ENCODE measurements around the gene AKAP9.
A peak's percentile ranks its signal among the peaks of the same experiment; 100 is the strongest.
"Not testable (repeated sequence)": the region's sequence is repeated elsewhere in the genome, so short reads cannot be mapped to it uniquely, and the experiment has no call there.

Gene AKAP9

DNA sequence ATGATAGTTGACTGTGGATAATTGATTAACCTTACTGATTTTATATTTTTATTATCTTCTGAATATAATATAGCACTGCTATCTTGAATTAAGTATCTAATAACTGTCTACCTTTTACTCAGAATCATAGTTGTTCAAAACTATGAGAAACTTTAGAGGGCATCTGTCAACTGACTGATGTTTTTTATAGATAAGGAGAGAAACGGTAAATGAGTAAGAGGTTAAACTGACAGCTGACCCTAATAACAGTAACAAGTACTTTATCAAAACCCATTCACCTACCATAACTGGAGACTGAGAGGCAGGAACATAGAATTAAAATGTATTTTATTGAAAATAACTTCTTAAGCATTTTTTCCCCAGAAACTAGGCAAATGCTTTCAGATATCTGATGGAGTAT is 131.5 kb downstream of the AKAP9 start:
- no peak for DNase-seq

DNA sequence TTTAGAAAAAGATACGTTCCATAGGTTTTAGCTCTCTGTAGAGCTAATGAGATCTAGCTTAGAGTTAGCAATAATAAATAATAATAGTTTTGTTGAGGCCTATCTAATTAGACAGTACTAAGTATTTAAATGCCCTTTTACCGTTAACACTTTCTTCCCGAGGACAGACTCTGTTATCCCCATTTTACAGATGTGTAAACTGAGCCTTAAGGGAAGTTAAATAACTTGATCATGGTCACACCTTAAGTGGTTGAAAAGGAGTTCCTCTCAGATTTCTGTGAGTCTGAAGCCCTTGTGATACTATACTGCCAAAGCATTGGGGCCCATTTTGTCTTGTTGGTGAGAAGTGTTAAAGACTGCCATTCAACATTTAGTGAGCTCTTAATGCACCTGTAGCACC is 132.0 kb downstream of the AKAP9 start:
- DNase-seq, result no peak

DNA sequence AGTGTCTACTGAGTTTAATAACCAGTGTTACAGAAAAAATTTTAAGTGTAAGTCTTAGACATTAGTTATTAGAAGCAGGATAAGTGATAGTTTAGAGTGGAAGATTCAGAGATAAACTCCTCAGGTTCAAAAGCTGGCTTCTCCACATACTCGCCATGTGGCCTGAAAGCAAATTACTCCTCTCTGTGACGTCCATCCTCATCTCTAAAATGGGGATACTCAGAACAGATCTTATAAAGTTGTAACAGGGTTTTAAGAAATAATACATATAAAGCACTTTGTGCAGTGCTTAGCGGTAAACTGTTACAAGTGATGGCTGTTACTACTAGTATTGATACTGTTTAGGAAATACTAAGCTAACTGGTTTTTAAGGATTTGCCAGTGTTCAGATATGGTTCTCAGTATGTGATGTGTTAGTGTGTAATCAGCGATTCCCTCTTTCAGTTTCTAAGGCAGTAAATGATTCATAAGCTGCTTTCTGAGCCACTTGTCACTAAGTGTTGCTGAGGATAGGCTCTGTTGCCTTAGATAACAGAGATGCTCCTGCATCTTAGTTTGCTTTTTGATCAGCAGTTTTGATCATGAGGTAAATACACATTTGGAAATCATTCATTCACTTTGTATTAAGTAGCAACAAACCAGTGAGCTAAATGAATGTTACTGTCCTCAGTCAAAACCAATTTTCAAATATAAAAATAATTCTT is 134.9 kb downstream of the AKAP9 start:
- no peak for DNase-seq

DNA sequence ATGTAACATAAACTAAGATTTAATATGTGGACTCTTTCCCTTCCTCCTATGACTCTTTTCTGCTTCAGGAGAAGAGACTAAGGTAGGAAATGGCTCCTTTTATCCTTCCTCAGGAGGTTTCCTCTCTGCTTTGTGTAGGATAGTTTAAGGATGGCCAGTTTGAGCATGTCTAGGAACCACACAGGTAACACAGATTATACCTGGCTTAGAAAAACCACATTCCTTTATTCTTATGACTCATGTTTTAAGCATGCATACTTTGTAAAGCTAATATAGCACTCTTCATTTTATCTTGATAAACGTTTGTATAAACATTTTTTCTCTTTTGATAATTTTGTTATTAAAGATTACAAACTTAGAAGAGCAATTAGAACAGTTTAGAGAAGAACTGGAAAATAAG is 135.8 kb downstream of the AKAP9 start:
- DNase-seq, result peak; percentile 6

DNA sequence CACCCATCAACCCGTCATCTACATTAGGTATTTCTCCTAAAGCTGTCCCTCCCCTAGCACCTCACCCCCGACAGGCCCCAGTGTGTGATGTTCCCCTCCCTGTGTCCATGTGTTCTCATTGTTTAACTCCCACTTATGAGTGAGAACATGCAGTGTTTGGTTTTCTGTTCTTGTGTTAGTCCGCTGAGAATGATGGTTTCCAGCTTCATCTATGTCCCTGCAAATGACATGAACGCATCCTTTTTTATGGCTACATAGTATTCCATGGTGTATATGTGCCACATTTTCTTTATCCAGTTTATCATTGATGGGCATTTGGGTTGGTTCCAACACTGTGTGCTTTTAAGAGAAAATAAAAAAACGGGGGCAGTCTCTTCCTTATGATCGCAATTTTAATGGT is 143.3 kb downstream of the AKAP9 start:
- not testable (repeated sequence) for DNase-seq

DNA sequence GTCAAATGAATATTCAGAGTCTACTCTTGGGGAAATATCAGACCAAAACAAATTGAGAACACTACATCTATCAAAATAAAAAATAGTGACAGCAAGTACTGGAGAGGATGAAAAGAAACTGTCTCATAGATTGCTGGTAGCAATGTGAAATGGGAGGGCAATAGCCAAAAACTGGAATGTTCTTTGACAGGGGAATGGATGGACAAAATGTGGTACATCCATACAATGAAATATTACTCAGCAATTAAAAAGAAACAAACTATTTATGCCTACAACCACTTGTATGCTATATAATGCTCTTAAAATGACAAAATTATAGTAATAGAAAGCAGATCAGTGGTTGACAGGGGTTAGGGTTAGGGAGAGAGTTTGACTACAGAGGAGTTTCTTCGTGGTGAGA is 147.6 kb downstream of the AKAP9 start:
- no peak for DNase-seq

DNA sequence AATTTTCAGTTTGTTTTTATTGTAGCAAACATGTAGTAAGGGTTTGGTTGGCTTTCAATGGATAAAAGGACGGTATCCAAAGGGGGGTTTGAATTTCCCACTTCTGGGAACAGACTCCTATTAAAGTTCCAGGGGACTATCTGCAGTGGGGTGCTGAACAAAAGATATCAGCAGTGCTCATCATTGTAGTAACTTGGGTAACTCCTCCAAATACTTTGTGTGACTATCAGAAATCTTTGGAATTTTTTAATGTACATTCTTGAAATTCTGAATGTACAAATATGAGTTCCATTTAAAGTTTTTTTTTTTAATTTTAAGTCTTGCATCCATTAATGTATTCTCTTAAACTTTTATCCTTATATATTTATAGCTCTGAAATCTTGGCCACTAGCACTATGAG is 151.5 kb downstream of the AKAP9 start:
- DNase-seq, result no peak

DNA sequence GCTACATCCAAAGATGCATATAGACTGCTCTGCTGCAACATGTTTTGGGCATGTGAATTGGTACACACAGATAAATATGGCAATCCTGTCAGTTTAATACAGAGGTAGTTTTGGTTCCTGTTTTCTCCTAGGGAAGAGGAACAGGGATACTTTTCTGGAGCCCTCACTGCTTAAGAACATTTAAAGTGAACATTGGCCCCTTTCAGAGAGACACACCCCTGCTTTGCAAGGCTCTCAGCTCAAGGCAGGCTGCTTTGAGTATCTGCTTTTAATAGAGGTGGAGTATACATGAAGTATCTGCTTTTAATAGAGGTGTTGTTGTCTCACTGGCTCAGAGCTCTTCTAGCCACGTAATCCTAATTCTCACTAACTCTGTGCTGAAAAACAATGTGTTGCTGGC is 154.7 kb downstream of the AKAP9 start:
- no peak for DNase-seq

DNA sequence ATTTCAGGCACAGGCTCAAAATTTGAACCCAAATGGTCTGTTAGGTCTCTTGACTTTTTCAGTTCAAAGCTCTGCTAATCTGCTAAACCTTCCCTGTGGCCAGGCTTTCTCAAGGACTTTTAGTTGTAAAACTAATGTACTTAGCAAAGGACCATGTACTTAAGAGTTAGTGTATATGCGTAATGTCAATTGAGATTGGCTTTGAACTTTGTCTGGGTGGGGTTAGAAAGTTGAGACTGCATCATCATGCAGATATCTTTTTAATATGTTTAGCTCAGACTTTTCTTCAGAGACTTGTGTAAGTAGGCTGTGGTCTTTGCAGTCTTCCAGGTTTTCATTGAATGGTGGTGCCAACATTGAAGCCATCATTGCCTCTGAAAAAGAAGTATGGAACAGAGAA is 159.9 kb downstream of the AKAP9 start:
- DNase-seq, result no peak

DNA sequence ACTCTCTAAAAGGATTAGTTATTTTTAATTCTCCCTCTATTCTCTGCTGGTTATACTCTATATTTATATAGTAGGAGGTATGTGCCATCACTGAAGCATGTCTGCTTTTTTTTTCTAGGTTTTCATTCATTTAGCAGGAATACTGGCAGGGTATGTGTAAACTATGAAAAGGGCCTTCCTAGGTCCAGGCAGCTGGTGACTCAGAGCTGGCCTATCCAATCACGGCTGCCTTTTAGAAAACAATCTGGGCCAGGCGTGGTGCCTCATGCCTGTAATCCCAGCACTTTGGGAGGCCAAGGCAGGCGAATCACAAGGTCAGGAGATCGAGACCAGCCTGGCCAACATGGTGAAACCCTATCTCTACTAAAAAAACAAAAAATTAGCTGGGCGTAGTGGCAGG is 162.2 kb downstream of the AKAP9 start:
- DNase-seq, result not testable (repeated sequence)

DNA sequence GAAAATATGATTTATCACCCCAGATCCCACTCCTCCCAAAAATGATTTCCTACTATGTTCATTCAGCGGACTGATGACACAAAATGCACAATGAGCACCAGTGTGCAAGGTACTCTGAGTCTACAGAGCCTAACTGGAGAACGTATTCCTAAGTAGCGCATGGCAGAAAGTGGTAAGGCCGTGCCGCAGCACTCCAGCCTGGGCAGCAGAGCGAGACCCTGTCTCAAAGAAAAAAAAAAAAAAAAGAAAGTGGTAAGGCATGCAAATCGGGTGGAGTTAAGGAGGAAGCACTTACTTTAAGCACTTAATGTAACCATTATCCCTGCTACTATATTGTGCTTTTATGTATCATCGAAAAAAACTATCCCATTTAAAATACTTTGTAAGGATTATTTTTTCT is 168.2 kb downstream of the AKAP9 start:
- no peak for DNase-seq

DNA sequence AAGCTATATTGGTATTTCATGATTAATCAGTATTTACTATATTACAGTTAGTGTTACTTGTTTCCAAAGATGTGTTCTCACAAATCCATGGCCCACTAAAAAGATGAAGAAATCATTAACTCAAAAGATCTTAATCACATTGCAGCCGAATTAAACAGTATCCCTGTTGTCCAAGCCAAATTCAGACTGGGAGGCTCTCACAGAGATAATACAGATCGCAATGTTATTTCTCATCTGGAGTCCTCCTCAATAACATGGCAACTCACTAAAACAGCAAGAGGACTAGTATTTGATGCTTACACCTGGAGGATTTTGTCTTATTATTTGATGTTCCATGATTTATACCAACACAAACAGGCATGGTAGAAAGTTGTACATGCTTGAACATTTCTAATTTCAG is 170.2 kb downstream of the AKAP9 start:
- no peak for DNase-seq

DNA sequence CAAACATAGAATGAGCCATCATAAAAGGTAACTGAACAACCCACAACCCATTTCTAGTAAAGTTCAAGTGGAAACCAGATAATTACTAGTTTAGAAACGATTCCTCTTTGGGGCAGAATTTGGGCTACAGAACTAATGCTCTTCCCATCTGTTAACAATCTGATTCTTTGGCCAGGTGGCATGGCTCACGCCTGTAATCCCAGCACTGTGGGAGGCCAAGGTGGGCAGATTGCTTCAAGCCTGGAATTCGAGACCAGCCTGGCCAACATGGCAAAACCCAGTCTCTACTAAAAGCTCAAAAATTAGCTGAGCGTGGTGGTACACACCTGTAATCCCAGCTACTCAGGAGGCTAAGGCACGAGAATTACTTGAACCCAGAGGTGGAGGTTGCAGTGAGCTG is 175.2 kb downstream of the AKAP9 start:
- no peak for DNase-seq

DNA sequence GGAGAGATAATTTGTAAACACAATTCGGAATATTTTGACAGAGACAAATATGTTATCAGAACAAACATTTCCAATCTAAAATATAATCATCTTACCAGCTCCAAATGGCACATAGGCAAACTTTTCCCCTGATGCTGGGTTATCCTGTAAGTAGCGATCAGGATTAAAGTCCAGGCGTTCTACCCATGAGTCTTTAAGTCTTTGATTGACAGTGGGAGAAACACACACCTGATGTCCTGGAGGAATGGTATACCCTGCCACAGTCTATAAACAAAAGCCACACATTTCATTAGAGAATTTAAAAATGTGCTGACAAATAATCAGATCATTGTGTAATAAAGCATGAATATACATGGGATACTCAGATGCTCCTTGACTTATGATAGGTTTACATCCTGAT is 176.3 kb downstream of the AKAP9 start:
- DNase-seq, result no peak

DNA sequence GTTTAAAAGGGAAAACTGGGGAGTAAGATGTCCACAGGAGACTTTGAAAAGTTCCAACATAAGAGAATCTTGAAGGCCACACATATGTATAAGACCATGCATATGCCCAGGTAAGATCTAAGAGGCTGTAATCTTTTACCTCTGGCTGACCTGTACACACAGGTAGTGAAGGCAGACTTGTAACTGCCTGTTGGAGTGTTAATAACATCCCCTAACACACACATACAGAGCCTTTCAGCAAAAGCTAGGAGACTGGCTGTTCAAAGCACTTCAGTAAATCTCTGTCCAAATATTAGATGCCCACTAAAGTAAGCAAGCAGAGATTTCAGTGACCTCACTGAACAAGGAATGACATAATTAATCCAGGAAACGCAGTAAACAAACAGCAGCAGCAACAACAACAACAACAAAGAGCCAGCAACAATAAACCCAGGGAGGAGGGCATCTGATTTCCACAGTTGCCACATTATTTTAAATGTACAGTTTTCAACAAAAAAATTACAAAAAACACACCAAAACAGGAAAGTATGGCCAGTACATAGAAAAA is 178.6 kb downstream of the AKAP9 start:
- no peak for DNase-seq

DNA sequence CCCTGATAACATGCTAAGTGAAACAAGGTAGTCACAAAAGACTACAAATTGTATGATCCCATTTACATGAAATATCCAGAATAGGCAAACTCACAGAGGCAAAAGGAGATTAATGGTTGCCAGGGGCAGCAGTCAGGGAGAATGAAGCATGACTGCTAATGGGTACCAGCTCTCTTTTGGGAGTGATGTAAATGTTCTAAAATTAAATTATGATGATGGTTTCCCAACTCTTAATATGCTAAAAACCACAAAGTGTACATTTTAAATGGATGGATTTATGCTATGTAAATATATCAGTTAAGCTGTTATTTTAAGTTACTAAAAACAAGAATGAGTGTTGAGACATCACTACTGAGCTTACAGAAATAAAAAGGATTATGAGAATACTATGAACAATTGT is 181.0 kb downstream of the AKAP9 start:
- no peak for DNase-seq

DNA sequence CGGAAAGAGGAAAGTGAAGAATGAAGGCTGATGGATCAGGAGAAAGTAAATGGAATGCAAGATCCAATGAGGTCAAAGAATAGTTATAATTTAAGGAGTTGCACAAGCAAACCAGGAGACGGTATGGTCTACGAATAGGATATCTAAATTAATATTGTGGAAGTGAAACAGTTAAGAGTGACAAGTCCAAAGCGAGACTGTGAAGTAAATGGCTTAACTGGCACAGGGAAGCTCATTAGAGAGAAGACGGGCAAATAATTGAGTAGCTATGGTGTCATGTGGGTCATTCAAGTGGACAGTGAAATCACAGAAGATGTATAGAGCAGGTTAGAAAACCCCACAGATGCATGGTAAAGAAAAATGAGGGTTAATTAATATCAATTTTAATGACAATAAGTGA is 190.4 kb downstream of the AKAP9 start:
- DNase-seq, result no peak

DNA sequence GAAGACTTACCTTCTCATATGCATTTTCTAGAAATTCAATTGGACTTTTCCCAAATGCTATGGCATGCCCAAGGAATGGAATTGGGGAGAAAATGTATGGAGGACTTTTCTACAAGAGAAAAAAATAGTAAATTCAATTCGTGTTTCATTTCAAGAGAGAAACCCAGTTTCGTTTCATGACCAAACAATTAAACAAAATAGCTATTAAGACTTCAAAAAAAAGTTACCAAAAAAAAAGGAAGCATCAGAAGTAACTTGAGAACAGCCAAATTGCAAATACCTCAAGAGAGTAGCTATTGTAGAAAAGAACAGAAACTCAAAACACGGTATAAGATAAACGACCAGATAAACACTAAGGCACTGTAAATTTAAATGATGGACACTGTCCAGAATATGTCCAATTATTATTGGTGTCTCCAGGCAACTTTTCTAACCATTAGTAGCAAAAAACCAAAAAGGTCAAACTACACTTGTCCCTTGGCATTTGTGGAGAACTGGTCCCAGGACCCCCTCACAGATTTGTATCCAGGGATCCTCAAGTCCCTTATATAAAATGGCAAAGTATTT is 191.2 kb downstream of the AKAP9 start:
- DNase-seq, result no peak

DNA sequence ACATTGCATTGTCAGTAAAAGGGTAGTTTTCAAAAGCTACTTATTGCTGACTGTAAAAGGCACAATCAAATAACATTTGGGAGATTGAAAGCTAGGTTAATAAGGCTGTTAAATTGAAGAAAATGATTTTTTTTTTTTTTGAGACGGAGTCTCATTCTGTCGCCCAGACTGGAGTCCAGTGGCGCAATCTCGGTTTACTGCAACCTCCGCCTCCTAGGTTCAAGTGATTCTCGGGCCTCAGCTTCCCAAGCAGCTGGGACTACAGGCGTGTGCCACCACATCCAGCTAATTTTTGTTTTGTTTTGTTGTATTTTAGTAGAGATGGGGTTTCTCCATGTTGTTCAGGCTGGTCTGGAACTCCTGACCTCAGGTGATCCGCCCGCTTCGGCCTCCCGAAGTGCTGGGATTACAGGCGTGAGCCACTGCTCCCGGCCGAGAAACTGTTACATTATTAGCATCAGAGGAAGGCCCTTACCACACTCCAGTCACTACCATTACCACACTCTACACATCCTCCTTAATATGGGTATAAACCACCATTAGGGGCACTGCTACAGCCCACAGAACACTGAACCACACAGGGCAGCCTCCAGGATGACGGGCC is 192.6 kb downstream of the AKAP9 start:
- DNase-seq, result no peak

DNA sequence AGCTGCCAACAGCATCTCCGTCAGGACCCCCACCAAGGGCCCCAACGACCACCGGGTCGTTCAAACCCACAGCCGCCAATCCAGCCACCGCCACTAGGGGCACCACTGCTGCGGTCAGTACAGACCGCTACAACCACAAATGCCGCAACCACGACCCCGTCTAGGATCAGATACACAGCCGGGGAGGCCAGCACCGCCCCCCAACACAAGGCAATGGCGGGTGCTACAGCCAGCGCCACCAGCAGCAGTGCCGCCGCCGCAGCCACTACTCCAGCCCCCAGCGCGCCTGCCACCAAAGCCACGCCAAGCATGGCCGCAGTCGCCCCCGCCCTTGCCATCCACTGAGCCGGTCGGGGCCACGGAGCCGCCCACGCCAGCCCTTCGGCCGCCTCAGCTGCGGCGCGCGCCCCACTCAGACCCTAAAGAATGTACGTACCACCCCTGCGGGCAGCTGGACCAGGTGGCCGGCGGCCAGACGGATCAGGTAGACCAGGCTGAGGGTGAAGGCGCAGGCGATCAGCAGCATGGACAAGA is 193.1 kb downstream of the AKAP9 start:
- DNase-seq, result peak; percentile 97

DNA sequence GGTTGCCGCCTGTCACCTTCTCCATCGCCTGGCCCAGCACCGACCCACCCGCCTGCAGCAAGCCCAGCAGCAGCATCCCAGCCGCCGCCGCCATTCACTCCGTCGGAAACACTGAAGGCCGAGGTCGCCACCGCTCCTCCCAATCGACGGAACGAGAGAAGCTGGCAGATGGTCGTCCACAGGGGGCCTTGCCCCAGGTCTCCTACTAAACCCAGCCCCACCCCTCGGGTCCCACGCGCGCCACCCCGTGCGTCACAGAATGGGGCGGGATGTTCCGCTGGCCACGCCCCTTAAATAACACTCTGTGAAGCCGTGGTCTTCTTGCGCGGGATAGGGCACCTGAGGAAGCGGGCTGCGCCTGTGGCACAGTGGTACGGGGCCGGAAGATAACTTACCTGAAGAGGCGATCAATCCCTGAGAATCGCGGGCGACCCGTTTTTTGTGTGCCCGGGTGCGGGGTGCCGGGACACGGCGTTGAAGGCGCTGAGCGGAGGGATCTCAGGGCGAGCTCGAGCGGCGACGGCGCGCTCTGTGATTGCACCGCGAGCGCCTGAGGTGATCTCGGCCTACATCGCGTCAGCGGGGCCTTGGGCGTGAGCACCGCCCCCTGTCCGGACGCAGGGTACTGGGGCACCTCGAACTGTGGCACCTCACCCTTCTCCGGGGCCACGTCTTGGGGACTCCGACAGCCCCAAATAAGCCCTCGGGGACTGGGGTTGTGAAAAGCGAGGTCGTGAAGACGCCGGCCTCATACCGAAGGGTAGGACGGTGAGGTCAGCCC is 193.8 kb downstream of the AKAP9 start, which contains the start of gene CYP51A1:
CYP51A1 (minus strand) TSS at position 207 of the 781 bp plus-strand sequence; CDS start at position 94, 113 bp downstream.
- DNase-seq, result peak; percentile 99

DNA sequence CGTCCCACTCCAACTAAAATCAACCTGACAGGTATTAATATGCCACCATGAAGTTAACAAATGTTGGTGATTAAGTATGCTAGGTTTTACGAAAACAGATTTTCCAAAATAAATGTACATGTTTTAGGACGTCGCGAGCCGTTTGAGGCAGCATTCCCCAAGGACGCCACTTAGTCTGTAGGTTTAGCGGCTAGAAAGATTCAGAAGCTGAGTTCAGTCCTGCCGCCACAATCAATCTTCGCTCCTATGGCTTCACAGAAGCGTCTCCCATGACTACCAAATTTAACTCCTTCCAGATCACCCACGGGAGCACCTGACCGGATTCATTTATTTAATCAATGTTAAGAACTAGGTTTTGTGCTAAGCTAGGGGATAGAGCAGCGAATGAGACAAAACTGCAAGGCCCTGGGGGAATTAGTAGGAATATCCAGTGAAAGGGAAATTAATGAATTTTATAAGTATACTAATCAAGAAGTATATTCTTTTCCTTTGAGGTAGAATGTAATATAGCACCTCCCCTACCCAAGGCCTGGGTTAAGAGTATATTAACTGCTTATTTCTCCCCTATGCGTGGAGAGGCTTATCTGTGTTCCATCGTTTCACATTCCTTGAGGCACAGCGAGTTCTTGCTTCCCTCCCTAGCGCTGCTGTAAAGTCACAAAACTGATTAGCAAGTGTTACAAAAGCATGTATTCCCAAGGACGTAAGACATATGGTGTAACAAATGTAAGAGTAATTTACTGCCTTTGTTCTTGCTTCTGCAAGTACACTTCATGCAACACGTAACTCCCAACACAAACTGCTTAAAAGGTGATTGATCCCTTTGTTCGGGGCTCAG is 194.6 kb downstream of the AKAP9 start:
- DNase-seq, result peak; percentile 57
